Thyroid gland (tissue), 4 donors: Measurements from ENCODE around the gene PDE3B.

Source experiments
- CTCF ChIP-seq, 6 experiments: fragments of 200-600 bp in 3 of 6; fragments of 450-650 bp in 3 of 6; sonication (generic) in 3 of 6; IDR thresholded peaks; one replicate each; pipeline ENCODE4 v1.5.1; 2016 to 2019; ENCODE audit warnings: antibody characterized with exemption in 6 of 6, mild to moderate bottlenecking in 2 of 6, inconsistent platforms in 1 of 6, moderate library complexity in 1 of 6
- POLR2A ChIP-seq, 2 donors: fragments of 450-650 bp; IDR thresholded peaks; one replicate each; pipeline ENCODE4 v1.6.1; 2017; ENCODE audit warnings: antibody characterized with exemption in 2 of 2, mild to moderate bottlenecking in 2 of 2, moderate library complexity in 1 of 2

GRCh38 chr11:14914536-14914935 is 270.9 kb downstream of the PDE3B start:
- no peak for TF ChIP-seq CTCF (IDR thresholded peaks at IDR 0.05)
- TF ChIP-seq POLR2A (IDR thresholded peaks at IDR 0.05), result no peak
